HEK293 (cell line): ENCODE results near the gene CPEB2.

Source experiments
- CTCF ChIA-PET: fragments of 350-600 bp; formaldehyde crosslinking; extraction: SDS; loops from one replicate; lab custom pipeline; 2021; ENCODE audit warnings: antibody characterized with exemption; lab: Yijun Ruan, JAX
- POLR2A ChIA-PET: fragments of 300-600 bp; formaldehyde crosslinking; extraction: SDS; loops from one replicate; lab custom pipeline; 2020; ENCODE audit warnings: antibody characterized with exemption, inconsistent platforms; lab: Yijun Ruan, JAX
- H3K27ac ChIP-seq: fragments of 200-500 bp; sonication (Bioruptor generic); 2 replicates; pipeline ENCODE4 v1.5.1; 2014; ENCODE audit warnings: low read depth, low read length, control low read depth, inconsistent platforms; ENCODE audit errors: extremely low read depth
- H3K36me3 ChIP-seq, 2 experiments: fragments of 200-500 bp in 1 of 2; sonication (Bioruptor generic) in 1 of 2; 1 replicate in 1 of 2; 2 replicates in 1 of 2; pipeline ENCODE4 v1.5.1; 2014 to 2017; ENCODE audit warnings: inconsistent platforms in 2 of 2, low read length in 2 of 2; ENCODE audit not compliant: control insufficient read depth in 2 of 2, insufficient read depth in 1 of 2
- H3K4me1 ChIP-seq: fragments of 200-500 bp; sonication (Bioruptor generic); 2 replicates; pipeline ENCODE4 v1.5.1; 2014; ENCODE audit warnings: mild to moderate bottlenecking, low read length, inconsistent platforms; ENCODE audit not compliant: control insufficient read depth, insufficient read depth
- H3K4me3 ChIP-seq: 2 replicates; pipeline ENCODE4 v1.5.1; 2011; ENCODE audit warnings: low read depth, mild to moderate bottlenecking, control low read depth, low read length, moderate library complexity
- H3K9me3 ChIP-seq: fragments of 200-500 bp; sonication (Bioruptor generic); 2 replicates; pipeline ENCODE4 v1.5.1; 2014; ENCODE audit warnings: low read depth, low read length, inconsistent platforms; ENCODE audit not compliant: control insufficient read depth, insufficient read depth
- GFI1B ChIP-seq: fragments of 450-650 bp; formaldehyde crosslinking; IDR thresholded peaks from 2 replicates; pipeline ENCODE4 v1.5.1; 2016; ENCODE audit warnings: missing biosample characterization, missing genetic modification characterization
- KLF8 ChIP-seq: fragments of 450-650 bp; formaldehyde crosslinking; IDR thresholded peaks from 2 replicates; pipeline ENCODE4 v1.5.1; 2016; ENCODE audit warnings: missing biosample characterization, missing genetic modification characterization
- KLF9 ChIP-seq: fragments of 450-650 bp; formaldehyde crosslinking; IDR thresholded peaks from 2 replicates; pipeline ENCODE4 v1.5.1; 2016; ENCODE audit warnings: missing biosample characterization, missing genetic modification characterization, low read depth
- REST ChIP-seq: fragments of 450-650 bp; formaldehyde crosslinking; IDR thresholded peaks from 2 replicates; pipeline ENCODE4 v1.5.1; 2016; ENCODE audit warnings: missing biosample characterization, missing genetic modification characterization
- SP3 ChIP-seq: fragments of 450-650 bp; formaldehyde crosslinking; IDR thresholded peaks from 2 replicates; pipeline ENCODE4 v1.5.1; 2016; ENCODE audit warnings: missing biosample characterization, missing genetic modification characterization
- ZIC2 ChIP-seq: fragments of 450-650 bp; formaldehyde crosslinking; IDR thresholded peaks from 2 replicates; pipeline ENCODE4 v1.5.1; 2016; ENCODE audit warnings: missing biosample characterization, missing genetic modification characterization
- ZNF18 ChIP-seq: fragments of 450-650 bp; formaldehyde crosslinking; IDR thresholded peaks from 2 replicates; pipeline ENCODE4 v1.5.1; 2016; ENCODE audit warnings: missing biosample characterization, missing genetic modification characterization
- ZNF184 ChIP-seq: fragments of 450-650 bp; IDR thresholded peaks from 2 replicates; pipeline ENCODE4 v1.5.1; 2018; ENCODE audit warnings: missing biosample characterization, mild to moderate bottlenecking, missing genetic modification characterization
- ZNF248 ChIP-seq: fragments of 450-650 bp; formaldehyde crosslinking; IDR thresholded peaks from 2 replicates; pipeline ENCODE4 v1.5.1; 2017; ENCODE audit warnings: missing biosample characterization, missing genetic modification characterization
- ZNF280C ChIP-seq: fragments of 450-650 bp; formaldehyde crosslinking; IDR thresholded peaks from 2 replicates; pipeline ENCODE4 v1.5.1; 2016; ENCODE audit warnings: missing biosample characterization, missing genetic modification characterization
- ZNF423 ChIP-seq: fragments of 450-650 bp; formaldehyde crosslinking; IDR thresholded peaks from 2 replicates; pipeline ENCODE4 v1.5.1; 2016; ENCODE audit warnings: missing biosample characterization, missing genetic modification characterization
- ZNF610 ChIP-seq: fragments of 450-650 bp; formaldehyde crosslinking; IDR thresholded peaks from 2 replicates; pipeline ENCODE4 v1.5.1; 2016; ENCODE audit warnings: missing biosample characterization, missing genetic modification characterization, borderline replicate concordance
- ZNF626 ChIP-seq: fragments of 450-650 bp; sonication (Bioruptor Pico); formaldehyde crosslinking; IDR thresholded peaks from 2 replicates; pipeline ENCODE4 v1.5.1; 2018; ENCODE audit warnings: missing biosample characterization, missing genetic modification characterization, inconsistent platforms
- ZNF629 ChIP-seq: fragments of 450-650 bp; formaldehyde crosslinking; IDR thresholded peaks from 2 replicates; pipeline ENCODE4 v1.5.1; 2017; ENCODE audit warnings: missing biosample characterization, missing genetic modification characterization
- ZNF707 ChIP-seq: fragments of 450-650 bp; formaldehyde crosslinking; IDR thresholded peaks from 2 replicates; pipeline ENCODE4 v1.5.1; 2016; ENCODE audit warnings: missing biosample characterization, missing genetic modification characterization
- ZNF792 ChIP-seq: fragments of 450-650 bp; formaldehyde crosslinking; IDR thresholded peaks from 2 replicates; pipeline ENCODE4 v1.5.1; 2016; ENCODE audit warnings: missing biosample characterization, missing genetic modification characterization
- ZNF830 ChIP-seq: fragments of 450-650 bp; IDR thresholded peaks from 2 replicates; pipeline ENCODE4 v1.5.0; 2018; ENCODE audit warnings: missing biosample characterization, missing genetic modification characterization, low read depth, mild to moderate bottlenecking, moderate library complexity
- ZNF837 ChIP-seq: fragments of 450-650 bp; formaldehyde crosslinking; IDR thresholded peaks from 2 replicates; pipeline ENCODE4 v1.5.1; 2016; ENCODE audit warnings: missing biosample characterization, missing genetic modification characterization
- TF ChIP-seq, protein P1 (sequence below): fragments of 450-650 bp; formaldehyde crosslinking; IDR thresholded peaks from 2 replicates; pipeline ENCODE4 v1.5.1; 2017; ENCODE audit warnings: missing biosample characterization, missing genetic modification characterization
- TF ChIP-seq, protein P2 (sequence below): fragments of 450-650 bp; formaldehyde crosslinking; IDR thresholded peaks from 2 replicates; pipeline ENCODE4 v1.5.1; 2016; ENCODE audit warnings: missing biosample characterization, missing genetic modification characterization

The CPEB2 gene

GRCh38 chr4:15021946-15022345 lies 19.7 kb downstream of the CPEB2 start:
- Histone ChIP-seq H3K4me1 (no peaks in the 10 kb centered on the region), H3K9me3 (no peaks in the 10 kb centered on the region), H3K4me3 (no peak overlapping the region), H3K27ac (no peak overlapping the region), H3K36me3 (peaks cover 4 to 21% of the 10 kb centered on the region in 2 experiments; a peak in 2 of 3 replicates)
- no peak for TF ChIP-seq ZNF626
- no peak for TF ChIP-seq ZNF248 (tag by site-specific recombination)
- no peak for TF ChIP-seq KLF9 (tag by site-specific recombination)
- TF ChIP-seq ZIC2 (tag by site-specific recombination) = no peak
- no peak for TF ChIP-seq ZNF629
- no peak for TF ChIP-seq SP3
- no peak for TF ChIP-seq ZNF830
- TF ChIP-seq ZNF423 (tag by site-specific recombination) = no peak
- TF ChIP-seq REST (tag by site-specific recombination) = no peak
- no peak for TF ChIP-seq ZNF280C (tag by site-specific recombination)
- CTCF ChIA-PET = no interaction called here
- POLR2A ChIA-PET = no interaction called here

- no peaks in the 10 kb centered on the region for H3K4me1 ChIP-seq
- ChIA-PET POLR2A (no interaction called here), CTCF (no interaction called here)
- H3K27ac ChIP-seq = no peak overlapping the region
- H3K4me3 ChIP-seq = no peak overlapping the region
- TF ChIP-seq ZNF184 (tag by site-specific recombination) = no peak
- no peak for TF ChIP-seq ZNF707
- no peak for TF ChIP-seq ZNF837 (tag by site-specific recombination)
- no peak for TF ChIP-seq ZNF610 (tag by site-specific recombination)
- TF ChIP-seq ZNF792 = no peak
- TF ChIP-seq, protein P1, sequence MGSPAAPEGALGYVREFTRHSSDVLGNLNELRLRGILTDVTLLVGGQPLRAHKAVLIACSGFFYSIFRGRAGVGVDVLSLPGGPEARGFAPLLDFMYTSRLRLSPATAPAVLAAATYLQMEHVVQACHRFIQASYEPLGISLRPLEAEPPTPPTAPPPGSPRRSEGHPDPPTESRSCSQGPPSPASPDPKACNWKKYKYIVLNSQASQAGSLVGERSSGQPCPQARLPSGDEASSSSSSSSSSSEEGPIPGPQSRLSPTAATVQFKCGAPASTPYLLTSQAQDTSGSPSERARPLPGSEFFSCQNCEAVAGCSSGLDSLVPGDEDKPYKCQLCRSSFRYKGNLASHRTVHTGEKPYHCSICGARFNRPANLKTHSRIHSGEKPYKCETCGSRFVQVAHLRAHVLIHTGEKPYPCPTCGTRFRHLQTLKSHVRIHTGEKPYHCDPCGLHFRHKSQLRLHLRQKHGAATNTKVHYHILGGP (tag by site-specific recombination) = no peak
- no peak for TF ChIP-seq ZNF18 (tag by site-specific recombination)
- no peak for TF ChIP-seq GFI1B
- TF ChIP-seq, protein P2, sequence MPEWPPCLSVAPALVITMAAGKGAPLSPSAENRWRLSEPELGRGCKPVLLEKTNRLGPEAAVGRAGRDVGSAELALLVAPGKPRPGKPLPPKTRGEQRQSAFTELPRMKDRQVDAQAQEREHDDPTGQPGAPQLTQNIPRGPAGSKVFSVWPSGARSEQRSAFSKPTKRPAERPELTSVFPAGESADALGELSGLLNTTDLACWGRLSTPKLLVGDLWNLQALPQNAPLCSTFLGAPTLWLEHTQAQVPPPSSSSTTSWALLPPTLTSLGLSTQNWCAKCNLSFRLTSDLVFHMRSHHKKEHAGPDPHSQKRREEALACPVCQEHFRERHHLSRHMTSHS (tag by site-specific recombination) = no peak
- TF ChIP-seq KLF8 (tag by site-specific recombination) = no peak
- peaks cover 0 to 16% of the 10 kb centered on the region in 2 experiments; a peak in 1 of 3 replicates for H3K36me3 ChIP-seq
- no peaks in the 10 kb centered on the region for H3K9me3 ChIP-seq
These were observed 22.1 kb downstream of the CPEB2 start for GRCh38 chr4:15024386-15024785.
